HEK293 (cell line): ENCODE data around the gene NIN.

Source experiments
- CTCF ChIA-PET: fragments of 350-600 bp; formaldehyde crosslinking; extraction: SDS; loops from one replicate; lab custom pipeline; 2021; ENCODE audit warnings: antibody characterized with exemption; lab: Yijun Ruan, JAX
- POLR2A ChIA-PET: fragments of 300-600 bp; formaldehyde crosslinking; extraction: SDS; loops from one replicate; lab custom pipeline; 2020; ENCODE audit warnings: antibody characterized with exemption, inconsistent platforms; lab: Yijun Ruan, JAX
- H3K27ac ChIP-seq: fragments of 200-500 bp; sonication (Bioruptor generic); 2 replicates; pipeline ENCODE4 v1.5.1; 2014; ENCODE audit warnings: low read depth, low read length, control low read depth, inconsistent platforms; ENCODE audit errors: extremely low read depth
- H3K36me3 ChIP-seq, 2 experiments: fragments of 200-500 bp in 1 of 2; sonication (Bioruptor generic) in 1 of 2; 1 replicate in 1 of 2; 2 replicates in 1 of 2; pipeline ENCODE4 v1.5.1; 2014 to 2017; ENCODE audit warnings: inconsistent platforms in 2 of 2, low read length in 2 of 2; ENCODE audit not compliant: control insufficient read depth in 2 of 2, insufficient read depth in 1 of 2
- H3K4me1 ChIP-seq: fragments of 200-500 bp; sonication (Bioruptor generic); 2 replicates; pipeline ENCODE4 v1.5.1; 2014; ENCODE audit warnings: mild to moderate bottlenecking, low read length, inconsistent platforms; ENCODE audit not compliant: control insufficient read depth, insufficient read depth
- H3K4me3 ChIP-seq: 2 replicates; pipeline ENCODE4 v1.5.1; 2011; ENCODE audit warnings: low read depth, mild to moderate bottlenecking, control low read depth, low read length, moderate library complexity
- H3K9me3 ChIP-seq: fragments of 200-500 bp; sonication (Bioruptor generic); 2 replicates; pipeline ENCODE4 v1.5.1; 2014; ENCODE audit warnings: low read depth, low read length, inconsistent platforms; ENCODE audit not compliant: control insufficient read depth, insufficient read depth
- EGR2 ChIP-seq: fragments of 450-650 bp; formaldehyde crosslinking; IDR thresholded peaks from 2 replicates; pipeline ENCODE4 v1.5.1; 2016; ENCODE audit warnings: low read depth, missing biosample characterization, missing genetic modification characterization
- GLI4 ChIP-seq: fragments of 450-650 bp; formaldehyde crosslinking; IDR thresholded peaks from 2 replicates; pipeline ENCODE4 v1.5.1; 2016; ENCODE audit warnings: missing biosample characterization, missing genetic modification characterization
- HIC1 ChIP-seq: fragments of 450-650 bp; formaldehyde crosslinking; IDR thresholded peaks from 2 replicates; pipeline ENCODE4 v1.5.1; 2016; ENCODE audit warnings: missing biosample characterization, missing genetic modification characterization
- KLF7 ChIP-seq: fragments of 450-650 bp; formaldehyde crosslinking; IDR thresholded peaks from 2 replicates; pipeline ENCODE4 v1.5.1; 2016; ENCODE audit warnings: missing biosample characterization, missing genetic modification characterization, borderline replicate concordance
- KLF8 ChIP-seq: fragments of 450-650 bp; formaldehyde crosslinking; IDR thresholded peaks from 2 replicates; pipeline ENCODE4 v1.5.1; 2016; ENCODE audit warnings: missing biosample characterization, missing genetic modification characterization
- PRDM1 ChIP-seq: fragments of 450-650 bp; formaldehyde crosslinking; IDR thresholded peaks from 2 replicates; pipeline ENCODE4; 2016; ENCODE audit warnings: missing biosample characterization, missing genetic modification characterization
- RBAK ChIP-seq: fragments of 450-650 bp; formaldehyde crosslinking; IDR thresholded peaks from 2 replicates; pipeline ENCODE4 v1.5.1; 2016; ENCODE audit warnings: missing biosample characterization, missing genetic modification characterization
- ZBTB20 ChIP-seq: fragments of 450-650 bp; formaldehyde crosslinking; IDR thresholded peaks from 2 replicates; pipeline ENCODE4 v1.5.1; 2016; ENCODE audit warnings: missing biosample characterization, missing genetic modification characterization
- ZBTB44 ChIP-seq: fragments of 450-650 bp; IDR thresholded peaks from 2 replicates; pipeline ENCODE4 v1.5.1; 2018; ENCODE audit warnings: missing biosample characterization, mild to moderate bottlenecking, missing genetic modification characterization
- ZNF140 ChIP-seq: fragments of 450-650 bp; formaldehyde crosslinking; IDR thresholded peaks from 2 replicates; pipeline ENCODE4 v1.5.1; 2016; ENCODE audit warnings: missing biosample characterization, missing genetic modification characterization
- ZNF202 ChIP-seq: fragments of 450-650 bp; formaldehyde crosslinking; IDR thresholded peaks from 2 replicates; pipeline ENCODE4 v1.5.1; 2016; ENCODE audit warnings: missing biosample characterization, missing genetic modification characterization, borderline replicate concordance
- ZNF214 ChIP-seq: fragments of 450-650 bp; formaldehyde crosslinking; IDR thresholded peaks from 2 replicates; pipeline ENCODE4 v1.5.1; 2017; ENCODE audit warnings: missing biosample characterization, mild to moderate bottlenecking, missing genetic modification characterization, borderline replicate concordance
- ZNF24 ChIP-seq: fragments of 450-650 bp; formaldehyde crosslinking; IDR thresholded peaks from 2 replicates; pipeline ENCODE4 v1.5.1; 2016; ENCODE audit warnings: missing biosample characterization, missing genetic modification characterization
- ZNF37A ChIP-seq: fragments of 450-650 bp; IDR thresholded peaks from 2 replicates; pipeline ENCODE4 v1.5.1; 2018; ENCODE audit warnings: missing biosample characterization, missing genetic modification characterization
- ZNF585B ChIP-seq: fragments of 450-650 bp; formaldehyde crosslinking; IDR thresholded peaks from 2 replicates; pipeline ENCODE4 v1.5.1; 2016; ENCODE audit warnings: missing biosample characterization, missing genetic modification characterization
- ZNF621 ChIP-seq: fragments of 450-650 bp; formaldehyde crosslinking; IDR thresholded peaks from 2 replicates; pipeline ENCODE4 v1.5.1; 2017; ENCODE audit warnings: missing biosample characterization, missing genetic modification characterization
- ZNF658 ChIP-seq: fragments of 450-650 bp; formaldehyde crosslinking; IDR thresholded peaks from 2 replicates; pipeline ENCODE4; 2016; ENCODE audit warnings: missing biosample characterization, missing genetic modification characterization
- ZSCAN4 ChIP-seq: fragments of 450-650 bp; formaldehyde crosslinking; IDR thresholded peaks from 2 replicates; pipeline ENCODE4 v1.5.1; 2017; ENCODE audit warnings: missing biosample characterization, missing genetic modification characterization
- ZSCAN5A ChIP-seq: fragments of 450-650 bp; formaldehyde crosslinking; IDR thresholded peaks from 2 replicates; pipeline ENCODE4 v1.5.1; 2016; ENCODE audit warnings: missing biosample characterization, missing genetic modification characterization
- ZXDB ChIP-seq: fragments of 450-650 bp; formaldehyde crosslinking; IDR thresholded peaks from 2 replicates; pipeline ENCODE4 v1.5.1; 2016; ENCODE audit warnings: missing biosample characterization, missing genetic modification characterization
- TF ChIP-seq, protein P1 (sequence below): fragments of 450-650 bp; formaldehyde crosslinking; IDR thresholded peaks from 2 replicates; pipeline ENCODE4 v1.5.1; 2016; ENCODE audit warnings: missing biosample characterization, missing genetic modification characterization

Gene NIN

GRCh38 chr14:50854521-50854920, 23.6 kb upstream of the NIN start (continued):
- TF ChIP-seq ZNF214 (tag by site-specific recombination) (no peak), EGR2 (no peak), GLI4 (tag by site-specific recombination) (no peak), ZNF24 (tag by site-specific recombination) (no peak), ZNF585B (tag by site-specific recombination) (no peak), ZXDB (tag by site-specific recombination) (no peak), ZNF202 (tag by site-specific recombination) (no peak), ZNF658 (tag by site-specific recombination) (no peak), HIC1 (tag by site-specific recombination) (no peak)

- Histone ChIP-seq H3K9me3 (no peaks in the 10 kb centered on the region), H3K27ac (no peak overlapping the region), H3K4me1 (no peaks in the 10 kb centered on the region), H3K4me3 (no peak overlapping the region), H3K36me3 (no peaks in the 10 kb centered on the region)
- ChIA-PET CTCF (interaction anchor here (1.5 kb wide), 1 partner anchor 80 kb away, joined by 3 read pairs; no protein-coding TSS in a partner anchor), POLR2A (no interaction called here)
- no peak for TF ChIP-seq ZSCAN5A (tag by site-specific recombination)
- no peak for TF ChIP-seq PRDM1 (tag by site-specific recombination)
- no peak for TF ChIP-seq KLF7 (tag by site-specific recombination)
- TF ChIP-seq KLF8 (tag by site-specific recombination): no peak
- TF ChIP-seq ZSCAN4 (tag by site-specific recombination): no peak
- no peak for TF ChIP-seq RBAK (tag by site-specific recombination)
- no peak for TF ChIP-seq ZNF140 (tag by site-specific recombination)
- TF ChIP-seq ZBTB44 (tag by site-specific recombination): no peak
- TF ChIP-seq, protein P1, sequence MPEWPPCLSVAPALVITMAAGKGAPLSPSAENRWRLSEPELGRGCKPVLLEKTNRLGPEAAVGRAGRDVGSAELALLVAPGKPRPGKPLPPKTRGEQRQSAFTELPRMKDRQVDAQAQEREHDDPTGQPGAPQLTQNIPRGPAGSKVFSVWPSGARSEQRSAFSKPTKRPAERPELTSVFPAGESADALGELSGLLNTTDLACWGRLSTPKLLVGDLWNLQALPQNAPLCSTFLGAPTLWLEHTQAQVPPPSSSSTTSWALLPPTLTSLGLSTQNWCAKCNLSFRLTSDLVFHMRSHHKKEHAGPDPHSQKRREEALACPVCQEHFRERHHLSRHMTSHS (tag by site-specific recombination): no peak
- no peak for TF ChIP-seq ZNF37A (tag by site-specific recombination)
- TF ChIP-seq ZNF621 (tag by site-specific recombination): no peak
- no peak for TF ChIP-seq ZBTB20
Measured at GRCh38 chr14:50853891-50854290, 22.9 kb upstream of the NIN start.
